Stimulated activated CD8-positive, alpha-beta memory T cell treated with anti-CD3 and anti-CD28 coated beads, Interleukin-12 subunit alpha, Interleukin-12 subunit beta, amount 100 ng/mL, for 4 hours (primary cell): ENCODE measurements around the gene ACTRT2.

Experiments
- DNase-seq: peaks from one replicate; pipeline ENCODE4 v3.0.0-alpha.2; 2020; ENCODE audit warnings: low read depth

The ACTRT2 gene

DNA sequence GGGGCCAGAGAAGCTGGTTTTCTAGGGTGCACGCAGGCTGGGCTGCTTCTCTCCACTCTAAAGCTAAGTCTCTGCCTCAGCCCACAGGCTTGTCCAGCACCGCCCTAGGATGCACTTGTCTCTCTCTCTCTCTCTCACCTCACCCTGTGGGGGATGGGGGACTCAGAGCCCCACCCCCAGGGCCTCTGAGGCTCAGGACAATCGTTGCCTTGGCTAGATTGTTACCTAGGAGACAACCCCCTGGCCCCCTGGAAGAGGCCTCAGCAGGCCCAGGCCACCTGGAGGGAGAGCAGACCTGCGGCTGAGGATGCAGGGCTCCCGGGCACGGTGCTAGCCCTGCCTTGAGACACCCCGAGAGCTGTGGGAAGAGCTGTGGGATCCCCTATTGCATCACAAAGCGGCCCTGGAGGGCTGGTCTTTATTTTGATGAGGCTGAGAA, at the start of gene ACTRT2:
Gene ACTRT2 (plus strand): TSS at position 235 of the 439 bp plus-strand sequence. CDS start 220 bp downstream, outside the sequence.
- DNase-seq = no peak

DNA sequence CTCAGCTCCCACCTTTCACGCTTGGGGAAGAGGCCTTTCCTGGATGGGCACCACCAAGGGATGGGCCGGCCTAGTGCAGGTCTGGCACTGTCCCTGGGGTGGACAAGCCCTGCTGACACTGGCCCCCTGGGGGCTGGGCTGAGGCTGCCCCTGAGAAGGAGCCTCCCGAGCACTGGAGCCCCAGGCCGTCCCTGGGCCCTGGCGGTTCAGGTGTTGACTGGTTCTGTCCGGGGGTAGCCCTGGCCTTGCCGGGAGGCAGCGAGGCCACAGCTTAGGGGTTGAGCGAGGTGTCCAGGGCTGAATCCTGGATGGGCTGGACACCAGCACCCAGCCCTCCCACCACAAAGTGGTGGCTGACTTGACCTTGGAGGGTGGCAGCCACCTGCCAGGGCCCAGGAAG, 49.7 kb upstream of the ACTRT2 start:
- DNase-seq = no peak

DNA sequence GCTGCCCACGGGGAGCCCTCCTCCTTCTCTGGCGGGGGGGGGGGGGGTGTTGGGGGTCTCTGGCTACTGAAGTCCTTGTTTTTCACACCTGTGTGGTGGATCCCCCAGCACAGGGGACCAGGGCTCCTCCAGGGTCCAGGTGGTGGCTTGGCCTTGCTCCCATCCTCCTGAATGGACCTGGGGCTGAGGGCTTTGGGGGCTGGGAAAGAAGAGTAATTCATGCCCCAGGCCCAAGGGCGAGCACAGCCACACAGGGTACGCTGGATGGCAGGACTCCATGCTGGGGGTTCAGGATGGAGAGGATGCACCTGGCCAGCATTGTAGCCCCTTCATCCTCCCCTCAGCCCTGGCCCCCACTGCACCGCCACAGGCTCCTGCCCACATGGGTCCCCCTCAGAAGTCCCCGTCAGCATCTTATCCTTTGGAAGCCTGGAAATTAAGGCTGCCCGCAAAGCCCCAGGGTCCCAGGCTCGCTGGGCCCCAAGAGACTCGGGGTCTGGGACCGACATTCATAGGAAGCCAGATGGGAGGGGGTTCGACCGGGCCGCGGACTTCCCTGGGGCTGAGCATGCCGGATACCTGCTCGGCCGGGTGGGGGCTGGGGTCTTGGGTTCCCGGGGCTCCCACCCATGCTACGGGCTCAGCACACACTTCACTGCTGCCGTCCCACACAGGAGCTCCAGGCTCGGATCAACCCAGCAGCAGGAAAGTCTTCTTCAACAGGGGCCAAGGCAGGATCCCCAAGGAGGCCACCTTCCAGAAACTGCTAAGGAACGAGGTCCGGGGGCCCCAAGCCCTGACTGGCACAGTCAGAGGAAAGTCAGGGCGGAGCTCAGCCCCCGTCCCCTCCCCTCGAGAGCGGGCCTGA, 49.0 kb upstream of the ACTRT2 start:
- no peak for DNase-seq

DNA sequence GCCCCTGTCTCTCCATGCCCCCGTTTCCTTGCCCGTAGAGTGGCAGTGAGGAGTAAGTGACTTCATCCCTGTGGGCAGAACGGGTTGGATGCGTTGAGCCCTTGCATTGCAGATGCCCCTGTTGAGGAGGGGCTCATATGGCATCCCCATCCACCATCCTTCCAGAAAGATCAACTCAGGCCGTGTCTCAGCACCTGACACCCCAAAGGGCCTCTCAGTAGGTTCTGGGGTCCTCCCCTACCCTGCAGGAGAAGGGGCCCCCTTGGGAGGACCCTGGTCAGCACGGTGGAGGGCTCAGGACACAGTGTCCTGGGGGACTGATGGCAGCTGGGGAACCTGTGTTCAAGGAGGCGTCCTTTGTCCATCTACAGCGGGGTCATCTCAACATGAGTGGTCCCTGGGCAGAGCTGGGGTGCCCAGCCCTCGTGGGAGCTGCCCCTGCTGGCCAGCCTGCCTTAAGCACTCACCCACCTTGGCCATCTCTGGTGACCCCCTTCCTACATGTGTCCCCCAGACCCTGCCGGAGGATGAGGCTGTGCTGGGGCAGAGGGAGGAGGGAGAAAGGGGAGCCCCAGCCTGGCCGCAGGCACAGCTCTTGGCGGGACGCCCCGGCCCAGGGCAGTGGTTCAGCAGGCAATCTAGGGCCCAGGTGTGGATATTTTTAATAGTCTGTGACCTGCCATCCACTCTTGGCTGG, 48.2 kb upstream of the ACTRT2 start:
- DNase-seq = no peak

DNA sequence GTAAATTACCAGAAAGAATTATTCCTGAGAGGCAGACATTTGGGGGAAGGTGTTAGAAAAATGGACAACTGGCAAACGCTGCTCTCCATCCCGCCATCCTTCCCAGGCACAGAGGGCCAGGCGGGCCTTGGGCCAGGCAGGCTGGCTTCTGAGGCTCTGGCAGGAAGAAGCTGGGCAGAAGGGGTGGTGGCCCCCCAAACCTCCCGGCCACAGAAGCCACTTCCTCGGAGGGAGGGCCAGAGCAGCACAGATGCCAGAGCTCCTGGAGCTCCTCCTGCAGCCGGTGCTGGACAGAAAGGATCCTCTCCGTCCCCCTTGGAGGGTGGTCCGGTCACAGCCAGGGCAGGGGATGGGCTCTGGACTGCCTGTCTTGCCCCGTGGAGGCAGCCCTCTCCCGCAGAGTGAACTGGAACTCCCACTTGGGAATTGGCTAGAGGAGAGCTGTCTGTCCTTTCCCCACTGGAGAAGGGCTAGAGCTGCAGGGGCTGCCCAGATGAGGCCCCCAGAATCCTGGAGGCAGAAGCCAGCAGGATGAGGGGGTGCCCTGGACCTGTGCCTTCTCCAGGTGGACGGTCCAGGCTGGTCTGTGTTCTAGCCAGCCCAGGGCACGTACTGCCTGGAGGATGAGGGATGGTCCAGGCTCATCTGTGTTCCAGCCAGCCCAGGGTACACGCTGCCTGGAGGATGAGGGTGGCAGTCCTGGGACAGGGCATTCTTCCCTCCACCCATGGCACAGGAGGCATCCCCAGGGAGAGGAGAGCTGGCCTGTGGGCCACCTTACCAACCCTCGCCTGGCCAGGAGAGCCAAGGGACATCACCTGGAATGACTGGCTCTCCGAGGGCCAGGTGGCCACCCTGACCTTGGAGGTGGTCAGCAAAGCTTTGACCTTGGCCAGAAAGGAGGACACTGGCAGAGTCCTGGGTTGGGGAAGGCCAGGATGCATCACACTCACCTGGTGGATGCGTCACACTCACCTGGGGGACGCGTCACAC, 47.4 kb upstream of the ACTRT2 start:
- DNase-seq = no peak

DNA sequence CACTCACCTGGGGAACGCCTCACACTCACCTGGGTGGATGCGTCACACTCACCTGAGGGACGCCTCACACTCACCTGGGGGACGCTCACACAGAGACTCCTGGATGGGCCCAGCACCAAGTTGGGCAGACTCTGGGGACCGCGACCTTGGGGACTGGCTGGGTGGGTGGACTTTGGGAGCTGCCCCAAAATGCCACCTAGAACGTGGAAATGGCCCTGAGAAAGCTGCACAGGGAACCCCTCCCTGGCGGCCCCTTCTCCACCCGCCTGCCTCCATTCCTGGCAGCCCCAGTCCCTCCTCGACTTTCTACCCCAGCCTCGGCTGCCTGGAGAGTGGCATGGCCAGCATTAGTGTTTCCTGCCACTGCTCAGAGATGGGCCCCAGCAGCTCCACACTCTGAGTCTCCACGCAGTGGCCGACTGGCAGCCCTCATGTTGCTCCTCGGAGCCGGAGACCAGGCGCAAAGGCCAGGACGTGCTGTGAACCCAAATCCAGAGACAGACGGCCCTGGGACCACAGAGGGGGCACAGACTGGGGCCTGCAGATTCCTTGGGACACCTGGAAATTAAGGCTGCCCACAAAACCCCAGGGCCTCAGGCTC, 46.5 kb upstream of the ACTRT2 start:
- DNase-seq = no peak

DNA sequence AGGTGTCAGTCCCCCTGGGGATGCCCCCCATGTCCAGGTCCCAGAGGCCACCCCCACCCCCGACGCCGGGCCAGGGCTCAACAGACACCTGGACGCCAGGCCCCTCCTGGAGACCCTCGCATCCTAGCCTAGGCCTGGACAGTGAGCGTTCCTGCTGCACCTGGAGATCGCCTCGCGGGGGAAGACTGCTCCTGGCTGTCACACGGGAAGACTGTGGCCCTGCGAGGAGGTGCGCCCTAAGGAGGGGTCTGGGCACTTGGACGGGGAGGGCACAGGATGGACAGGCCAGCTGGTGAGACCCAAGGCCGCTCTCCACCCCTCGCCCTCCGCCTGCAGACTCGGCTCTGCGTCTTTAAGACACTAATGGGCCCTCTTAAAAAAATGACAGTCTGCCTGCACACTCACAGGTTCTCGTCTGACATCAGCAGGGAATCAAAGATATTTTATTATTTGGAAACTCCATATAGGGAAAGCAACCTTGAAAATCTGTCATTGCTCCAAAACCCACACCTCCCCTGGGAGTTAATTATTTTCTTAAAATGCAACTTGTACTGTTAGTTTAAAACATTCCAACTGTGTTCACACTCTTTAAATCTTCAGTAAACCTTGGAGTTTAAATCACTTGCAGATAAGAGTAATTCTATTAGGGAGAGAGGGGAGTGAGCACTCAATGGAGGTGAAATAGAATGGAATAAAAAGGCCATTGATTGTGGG, 45.6 kb upstream of the ACTRT2 start:
- no peak for DNase-seq

DNA sequence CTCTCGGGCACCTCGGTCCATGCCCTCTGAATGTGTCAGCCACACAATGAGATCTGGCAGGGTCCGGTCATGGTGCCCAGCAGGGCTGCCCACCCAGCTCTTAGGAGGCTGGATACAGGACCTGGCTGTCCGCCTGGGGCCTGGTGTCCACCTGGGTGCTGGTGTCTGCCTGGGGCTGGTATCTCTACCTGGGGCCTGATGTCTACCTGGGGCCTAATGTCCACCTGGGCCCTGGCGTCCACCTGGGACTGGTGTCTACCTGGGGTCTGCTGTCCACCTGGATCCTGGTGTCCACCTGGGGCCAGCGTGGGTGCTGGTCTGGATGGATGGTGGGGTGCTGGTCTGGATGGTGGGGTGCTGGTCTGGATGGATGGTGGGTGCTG, 45.1 kb upstream of the ACTRT2 start:
- DNase-seq = no peak

DNA sequence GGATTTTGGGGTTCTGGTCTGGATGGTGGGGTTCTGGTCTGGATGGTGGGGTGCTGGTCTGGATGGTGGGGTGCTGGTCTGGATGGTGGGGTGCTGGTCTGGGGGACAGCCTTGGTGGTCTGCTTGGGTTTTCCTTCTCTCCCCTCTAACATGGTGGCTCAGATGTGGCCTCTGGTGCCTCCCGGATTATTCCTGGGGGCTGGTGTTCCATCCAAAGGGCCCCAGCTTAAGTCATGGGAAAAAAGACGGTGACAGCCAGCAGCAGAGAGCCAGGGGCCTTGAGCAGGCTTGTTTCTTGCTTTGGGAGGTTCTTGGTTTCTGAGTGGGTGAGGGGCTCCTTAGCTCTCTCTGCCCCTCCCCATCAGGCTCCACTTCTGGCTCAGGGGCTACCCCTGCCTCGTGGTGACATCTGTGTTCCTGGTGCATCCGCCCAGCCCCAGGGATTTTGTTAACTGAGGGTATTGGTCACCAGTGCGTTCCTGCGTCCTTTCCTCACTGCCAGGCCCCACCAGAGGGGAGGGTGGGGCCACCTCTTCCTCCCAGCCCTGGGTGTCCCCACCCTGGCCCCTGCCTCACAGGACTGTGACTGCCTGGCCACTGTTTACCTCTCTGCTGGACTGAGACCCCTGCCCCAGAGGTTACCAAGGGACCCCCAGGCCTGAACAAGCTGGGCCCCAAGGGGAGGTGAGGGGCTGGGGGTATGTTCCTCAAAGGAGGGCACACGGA, 43.2 kb upstream of the ACTRT2 start:
- DNase-seq = no peak

DNA sequence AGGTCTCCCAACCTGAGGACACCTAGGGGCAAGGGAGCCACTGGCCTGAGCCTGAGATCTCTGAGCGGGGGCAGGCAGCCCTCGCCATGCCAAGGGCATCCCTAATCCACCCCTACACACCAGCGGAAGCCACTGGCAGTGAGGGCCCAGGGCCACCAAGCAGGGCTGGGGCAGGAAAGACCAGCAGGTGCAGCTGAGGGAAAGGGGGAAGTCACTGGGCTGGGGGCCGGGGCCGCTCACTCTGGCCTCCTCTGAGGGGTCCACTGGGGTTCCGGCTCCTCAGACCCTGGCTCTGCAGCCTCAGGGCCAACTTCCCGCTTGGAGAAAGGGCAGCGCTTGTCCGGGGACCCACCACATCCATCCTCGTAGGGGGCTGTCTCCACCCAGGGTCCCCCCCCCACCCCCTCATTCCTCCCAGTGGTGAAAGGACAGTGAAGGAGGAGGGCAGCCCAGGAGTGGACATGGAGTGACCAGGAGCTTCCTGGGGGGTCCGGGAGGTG, 42.5 kb upstream of the ACTRT2 start:
- no peak for DNase-seq

DNA sequence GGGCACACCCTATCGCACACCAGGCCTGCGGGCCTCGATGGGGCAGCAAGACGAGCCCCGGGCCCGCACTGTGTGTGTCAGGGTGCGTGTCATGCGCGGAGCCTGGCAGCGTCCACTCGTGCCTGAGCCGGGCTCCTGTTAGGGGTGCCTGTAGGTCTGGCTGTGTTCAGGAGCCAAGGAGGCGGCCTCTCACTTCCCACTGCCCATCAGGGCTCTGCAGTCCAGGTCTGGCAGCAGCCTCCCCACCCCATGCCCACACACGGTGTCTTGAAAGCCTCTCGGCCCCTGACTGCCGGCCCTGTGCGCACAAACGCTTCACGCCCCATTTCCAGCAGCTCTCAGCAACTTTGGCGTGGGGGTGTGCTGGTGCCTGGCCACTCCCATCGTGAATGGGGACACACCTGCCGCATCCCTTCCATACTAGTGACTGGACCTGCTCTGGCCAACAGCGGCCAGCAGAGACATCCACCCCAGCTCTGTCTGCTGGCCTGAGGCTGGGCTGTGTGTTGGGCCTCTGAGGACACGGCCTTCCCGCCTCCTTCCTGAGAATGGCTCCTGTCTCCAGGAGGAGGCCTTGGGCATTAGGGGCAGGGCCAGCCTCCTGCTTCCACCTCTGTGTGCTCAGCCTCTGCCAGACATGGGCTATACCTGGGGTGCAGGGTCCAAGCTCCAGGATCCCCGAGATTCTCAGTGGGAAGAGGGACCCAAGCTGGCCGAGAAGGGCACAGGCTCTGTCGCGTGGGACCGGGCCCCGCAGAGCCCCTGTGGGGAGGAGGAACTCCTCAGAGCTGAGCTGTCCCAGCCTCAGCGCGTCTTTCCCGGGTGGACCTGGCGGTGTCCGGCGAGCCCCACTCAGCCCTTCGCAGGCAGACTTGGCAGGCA, 41.8 kb upstream of the ACTRT2 start:
- no peak for DNase-seq

DNA sequence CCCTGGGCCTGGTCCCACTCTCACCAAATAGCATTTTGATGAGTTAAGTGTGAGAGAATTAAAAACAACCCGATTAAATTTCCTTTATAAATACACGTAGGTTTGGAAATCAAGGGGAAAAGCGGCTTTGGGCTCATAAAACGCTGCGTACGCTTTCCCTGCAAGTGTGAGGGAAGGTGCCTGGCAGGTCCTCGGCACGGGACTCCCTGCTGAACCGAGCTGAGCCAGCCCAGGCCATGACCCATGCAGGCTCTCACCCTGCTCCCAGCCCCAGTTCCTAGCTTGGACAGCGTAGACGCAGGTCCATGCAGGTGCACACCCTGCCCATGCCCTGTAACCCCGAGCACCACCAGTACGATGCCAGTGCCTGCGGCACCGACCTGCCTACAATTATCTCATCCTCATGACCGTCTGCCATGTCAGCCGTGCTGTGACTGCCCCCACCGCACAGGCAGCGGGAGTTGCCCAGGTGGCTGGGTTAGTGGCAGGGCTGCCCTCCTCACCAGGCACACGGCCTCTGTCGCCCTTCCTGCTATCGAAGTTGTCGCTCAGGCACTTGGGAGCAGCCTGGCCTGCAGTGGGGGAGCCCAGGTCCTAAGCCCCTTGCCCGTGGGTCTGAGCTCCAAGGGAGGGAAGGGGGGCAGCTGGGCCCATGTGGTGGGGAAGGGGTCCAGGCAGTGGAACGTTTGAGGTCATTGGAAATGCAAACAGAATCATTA, 41.0 kb upstream of the ACTRT2 start:
- no peak for DNase-seq

DNA sequence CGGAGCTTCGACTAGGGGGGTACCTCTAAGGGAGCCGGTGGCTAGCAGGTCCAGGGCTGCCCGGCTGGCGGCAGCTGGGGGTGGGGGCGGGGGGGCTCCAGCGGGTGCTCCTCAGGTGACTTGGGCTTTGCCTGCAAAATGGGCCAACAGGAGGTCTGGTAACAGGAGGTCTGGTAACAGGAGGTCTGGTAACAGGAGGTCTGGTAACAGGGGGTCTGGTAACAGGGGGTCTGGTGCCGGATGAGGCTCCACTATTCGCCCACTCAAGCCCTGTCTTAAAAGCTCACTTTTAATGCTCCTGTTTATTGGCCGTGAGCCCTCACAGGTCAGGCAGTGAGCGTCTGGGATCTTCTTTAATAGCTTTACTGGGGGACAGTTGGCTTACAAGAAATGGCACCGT, 40.4 kb upstream of the ACTRT2 start:
- no peak for DNase-seq

DNA sequence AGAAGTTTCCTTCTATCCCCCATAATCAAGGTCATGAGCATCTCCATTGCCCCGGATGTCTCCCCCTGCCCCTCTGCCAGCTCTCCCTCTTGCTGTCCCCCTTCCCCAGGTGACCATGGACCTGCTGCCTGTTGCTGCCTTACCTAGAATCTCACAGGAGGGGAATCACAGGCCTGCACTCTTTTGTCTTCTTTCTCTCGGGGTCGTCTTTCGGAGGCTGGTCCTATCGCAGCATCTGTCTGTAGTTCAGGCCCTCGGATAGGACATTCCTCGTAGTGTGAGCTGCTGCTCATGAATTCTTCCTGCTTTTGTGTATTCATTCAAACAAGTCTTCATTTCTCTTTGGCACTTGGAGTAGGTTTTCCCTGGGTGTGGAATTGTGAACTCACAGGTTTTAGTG, 39.9 kb upstream of the ACTRT2 start:
- no peak for DNase-seq

DNA sequence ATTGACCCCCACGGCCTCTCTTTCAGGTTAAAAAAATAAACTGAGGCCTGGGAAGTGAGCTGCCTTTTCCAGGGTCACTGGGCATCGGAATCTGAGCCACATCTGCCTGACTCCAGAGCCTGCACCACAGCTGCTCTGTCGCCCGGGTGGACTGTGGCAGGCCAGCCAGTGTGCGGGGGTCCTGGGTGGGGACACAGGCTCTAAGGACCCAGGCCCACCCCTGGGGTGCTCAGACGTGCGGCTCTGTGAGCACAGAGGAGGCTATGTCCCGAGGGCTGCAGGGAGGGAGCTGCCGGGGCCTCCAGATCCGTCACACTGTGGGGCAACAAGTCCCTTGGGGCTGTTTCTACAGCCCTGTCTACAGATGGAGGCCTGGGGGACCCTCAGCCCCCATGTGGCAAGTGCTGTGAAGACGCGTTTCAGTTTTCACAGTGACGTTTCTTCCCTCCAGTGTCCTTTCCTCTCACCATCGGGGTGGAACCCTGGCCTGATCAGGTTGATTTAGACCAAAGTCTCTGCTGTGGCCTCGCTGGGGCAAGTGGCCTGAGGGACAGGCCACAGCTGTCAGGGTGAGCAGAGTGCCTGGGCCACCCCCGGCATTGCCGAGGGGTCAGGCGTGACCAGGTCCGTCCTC, 39.2 kb upstream of the ACTRT2 start:
- no peak for DNase-seq

DNA sequence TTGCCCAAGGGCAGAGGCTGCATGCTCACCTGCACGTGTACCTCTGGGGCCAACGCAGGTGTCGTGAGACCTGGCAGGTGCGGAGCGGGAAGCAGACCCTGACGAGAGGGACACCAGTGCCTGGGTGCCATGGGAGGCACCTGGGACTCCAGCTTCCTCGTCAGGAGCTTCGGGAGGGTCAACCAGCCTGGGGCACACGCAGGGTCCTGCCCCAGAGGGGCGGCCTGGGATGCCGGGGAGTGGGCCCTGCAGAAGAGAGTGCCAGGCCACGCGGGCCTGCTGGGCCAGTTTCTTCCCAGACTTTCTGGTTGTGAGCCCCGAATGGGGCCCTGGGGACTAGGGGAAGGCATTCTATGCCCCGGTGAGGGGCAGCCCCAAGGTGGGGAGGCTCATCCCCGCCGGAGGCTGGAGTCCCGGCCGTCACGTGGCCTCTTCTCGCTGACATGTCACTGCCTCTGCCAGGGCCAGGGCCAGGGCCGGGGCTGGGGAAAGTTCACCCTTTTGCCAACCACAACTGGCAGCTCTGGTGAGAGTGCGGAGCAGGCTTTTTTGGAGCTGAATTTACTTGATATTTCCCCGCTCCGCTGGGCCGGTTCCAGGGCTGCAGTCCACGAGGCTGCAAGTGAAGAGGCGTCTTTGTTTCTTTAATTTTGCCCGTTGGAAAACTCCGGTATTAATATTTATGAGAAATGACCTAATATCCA, 38.5 kb upstream of the ACTRT2 start:
- no peak for DNase-seq

DNA sequence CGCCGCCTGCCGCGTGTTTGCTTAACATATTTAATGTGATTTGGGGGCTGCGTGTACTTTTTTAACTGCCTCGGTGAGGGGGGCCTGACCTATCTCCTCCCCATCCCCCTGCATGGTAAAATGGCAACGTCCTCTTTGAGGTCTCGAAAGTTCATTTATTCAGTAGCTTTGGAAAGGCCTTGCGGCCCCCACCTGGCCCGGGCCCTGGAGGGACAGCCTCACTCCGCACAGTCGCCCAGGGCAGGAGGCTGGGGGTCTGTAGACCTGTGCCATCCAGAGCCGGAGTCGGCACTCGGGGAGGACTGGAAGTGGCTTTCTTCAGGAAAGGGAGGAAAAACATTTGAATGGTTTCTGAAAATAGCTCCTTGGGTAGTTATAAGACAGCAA, 38.0 kb upstream of the ACTRT2 start:
- DNase-seq = no peak
